CD4-positive, alpha-beta T cell (primary cell): ENCODE measurements around the gene HES4. TPM values are rescaled to one million over a fixed set of nuclear protein-coding genes. Genes with fewer than 3 reads are reported as not detected.

Experiments
- ATAC-seq: fragments of 200-7000 bp; cut with Tn5 transposase; one replicate; pipeline ENCODE4 v1.10.0; 2022; ENCODE audit warnings: mild to moderate bottlenecking; ENCODE audit not compliant: poor library complexity
- CTCF ChIA-PET: fragments of 350-600 bp; sonication (Branson Sonifier 250); formaldehyde crosslinking; loops from one replicate; lab custom pipeline; 2021; ENCODE audit warnings: antibody characterized with exemption, inconsistent platforms; lab: Charles Lee
- POLR2A ChIA-PET: fragments of 350-600 bp; sonication (Branson Sonifier 250); formaldehyde crosslinking; loops from one replicate; lab custom pipeline; 2021; ENCODE audit warnings: antibody characterized with exemption, inconsistent platforms; lab: Charles Lee
- DNase-seq, 14 experiments: peaks; one replicate each; pipeline ENCODE4 v3.0.0-alpha.2; 2013 to 2020; ENCODE audit warnings: mixed read lengths in 2 of 14
- H3K27ac ChIP-seq, 2 donors: one replicate each; pipeline versions ENCODE4 v1.5.1 to v1.7.0; 2013; ENCODE audit warnings: low read length in 2 of 2, low read depth in 1 of 2, mild to moderate bottlenecking in 1 of 2
- H3K27me3 ChIP-seq, 2 experiments: 1 replicate in 1 of 2; 2 replicates in 1 of 2; pipeline versions ENCODE4 v1.6.1 to v1.7.0; 2013; ENCODE audit warnings: low read length in 2 of 2, control low read depth in 1 of 2, mild to moderate bottlenecking in 1 of 2, moderate library complexity in 1 of 2; ENCODE audit not compliant: insufficient read depth in 2 of 2, control insufficient read depth in 1 of 2
- H3K36me3 ChIP-seq: one replicate; pipeline ENCODE4 v1.6.1; 2013; ENCODE audit warnings: low read length, control low read depth; ENCODE audit not compliant: insufficient read depth
- H3K4me1 ChIP-seq: one replicate; pipeline ENCODE4 v1.6.1; 2013; ENCODE audit warnings: low read length, control low read depth; ENCODE audit not compliant: insufficient read depth
- H3K4me3 ChIP-seq: one replicate; pipeline ENCODE4 v1.5.1; 2013; ENCODE audit warnings: mild to moderate bottlenecking, low read length, moderate library complexity
- H3K9me3 ChIP-seq, 2 experiments: 1 replicate in 1 of 2; 2 replicates in 1 of 2; pipeline versions ENCODE4 v1.6.1 to v1.7.0; 2013; ENCODE audit warnings: low read length in 2 of 2, mild to moderate bottlenecking in 2 of 2, control low read depth in 1 of 2, moderate library complexity in 1 of 2; ENCODE audit not compliant: control insufficient read depth in 1 of 2, insufficient read depth in 1 of 2
- H3K27ac Mint-ChIP-seq: one replicate; pipeline ENCODE4 v1.8.0; 2020; ENCODE audit warnings: mixed read lengths
- H3K27me3 Mint-ChIP-seq: one replicate; pipeline ENCODE4 v1.8.0; 2021; ENCODE audit warnings: mixed read lengths
- H3K36me3 Mint-ChIP-seq: one replicate; pipeline ENCODE4 v1.8.0; 2021; ENCODE audit warnings: low read depth, mixed read lengths
- H3K4me1 Mint-ChIP-seq: one replicate; pipeline ENCODE4 v1.8.0; 2021; ENCODE audit warnings: low read depth, mixed read lengths
- H3K4me3 Mint-ChIP-seq: one replicate; pipeline ENCODE4 v1.8.0; 2020; ENCODE audit warnings: mild to moderate bottlenecking, mixed read lengths
- H3K9me3 Mint-ChIP-seq: one replicate; pipeline ENCODE4 v1.8.0; 2020; ENCODE audit warnings: mixed read lengths
- CTCF ChIP-seq: fragments of 200-600 bp; IDR thresholded peaks from one replicate; pipeline ENCODE4 v1.8.0; 2022; ENCODE audit warnings: antibody characterized with exemption, mild to moderate bottlenecking
- intact Hi-C, 2 experiments: fragments of 100-400 bp; cut with DNase I in 1 of 2; cut with micrococcal nuclease in 1 of 2; formaldehyde crosslinking; loops; one replicate each; pipeline versions ENCODE4 v1.15.1 to v1.9.0; 2023 to 2025; cut with DNase I, micrococcal nuclease
- polyA plus RNA-seq, 2 donors: library from polyadenylated mRNA; unstranded; fragments of 120-200 nt; gene quantifications; one replicate each; pipeline ENCODE4 v1.2.1, GENCODE V29; 2013
- total RNA-seq, 174 experiments: library from RNA in 2 of 174; stranded (reverse) in 2 of 174; gene quantifications; one replicate each; pipeline ENCODE4 v1.2.3 and lab custom pipeline; 2021 to 2026

Gene HES4
- total RNA-seq (10 to 100 TPM; 29.0 to 30.9 TPM), total RNA-seq (lab: John Stamatoyannopoulos, UW) (0 to 26.0 (median 1.1) reads per million in 172 experiments)
- polyA plus RNA-seq (2013, experiment 1 of 2): 0.80 TPM
- polyA plus RNA-seq (2013, experiment 2 of 2): 0.65 TPM

- no peaks in the 10 kb centered on the region for H3K36me3 ChIP-seq
- DNase-seq: peak in 12 of 14 experiments; percentile 35 to 84 (median 61)
- peak within 1 kb of the TSS; percentile 47 for H3K4me3 ChIP-seq
- intact Hi-C loops: no loop called here
- no peaks in the 10 kb centered on the region for H3K9me3 Mint-ChIP-seq
- peak within 1 kb of the TSS; percentile 94 for H3K27ac Mint-ChIP-seq
- H3K36me3 Mint-ChIP-seq: peaks cover 4% of the 10 kb centered on the region
- ATAC-seq: peak; percentile 60
- peak within 1 kb of the TSS; percentile 87 for H3K4me3 Mint-ChIP-seq
- no peak for TF ChIP-seq CTCF
- H3K9me3 ChIP-seq: peaks cover 0 to 16% of the 10 kb centered on the region in 2 experiments
- ChIA-PET POLR2A (interaction anchor here (1.8 kb wide), 1 partner anchor 14 kb away, joined by 6 read pairs; the partner anchor contains the start of gene ISG15), CTCF (interaction anchor here (1.1 kb wide), 1 partner anchor 19 kb away, joined by 3 read pairs; no protein-coding TSS in a partner anchor)
- no peak within 1 kb of the TSS for H3K27ac ChIP-seq
- peaks cover 54 to 64% of the 10 kb centered on the region in 2 experiments for H3K27me3 ChIP-seq
- peaks cover 50% of the 10 kb centered on the region for H3K4me1 ChIP-seq
- peaks cover 23% of the 10 kb centered on the region for H3K4me1 Mint-ChIP-seq
- peaks cover 54% of the 10 kb centered on the region for H3K27me3 Mint-ChIP-seq
Measured at GRCh38 chr1:999725-1000356, at the start of gene HES4. Gene HES4 (minus strand): TSS chr1:1000097. CDS start chr1:999973, 124 bp downstream.

GRCh38 chr1:1048765-1049164 is 48.9 kb upstream of the HES4 start:
- H3K4me1 ChIP-seq: no peaks in the 10 kb centered on the region
- no peaks in the 10 kb centered on the region for H3K4me1 Mint-ChIP-seq
- H3K9me3 Mint-ChIP-seq: no peaks in the 10 kb centered on the region
- DNase-seq (no peak), ATAC-seq (no peak)
- H3K27ac Mint-ChIP-seq: no peak overlapping the region
- CTCF ChIA-PET: no interaction called here
- TF ChIP-seq CTCF: no peak
- H3K27me3 Mint-ChIP-seq: peaks cover 7% of the 10 kb centered on the region
- no peaks in the 10 kb centered on the region for H3K36me3 ChIP-seq
- POLR2A ChIA-PET: no interaction called here
- intact Hi-C loops: no loop called here
- H3K9me3 ChIP-seq: peaks cover 0 to 15% of the 10 kb centered on the region in 2 experiments
- no peak overlapping the region for H3K27ac ChIP-seq
- no peaks in the 10 kb centered on the region for H3K36me3 Mint-ChIP-seq
- no peak overlapping the region for H3K4me3 Mint-ChIP-seq
- H3K4me3 ChIP-seq: no peak overlapping the region
- H3K27me3 ChIP-seq: no peaks in the 10 kb centered on the region

GRCh38 chr1:1047963-1048362 is 48.1 kb upstream of the HES4 start:
- Histone ChIP-seq H3K4me1 (no peaks in the 10 kb centered on the region), H3K4me3 (no peak overlapping the region), H3K27ac (no peak overlapping the region), H3K9me3 (peaks cover 0 to 23% of the 10 kb centered on the region in 2 experiments), H3K36me3 (no peaks in the 10 kb centered on the region), H3K27me3 (no peaks in the 10 kb centered on the region)
- CTCF ChIA-PET: no interaction called here
- POLR2A ChIA-PET: no interaction called here
- no peak overlapping the region for H3K27ac Mint-ChIP-seq
- ATAC-seq: no peak
- no peak for DNase-seq
- H3K36me3 Mint-ChIP-seq: no peaks in the 10 kb centered on the region
- no peaks in the 10 kb centered on the region for H3K9me3 Mint-ChIP-seq
- no peak for TF ChIP-seq CTCF
- peaks cover 7% of the 10 kb centered on the region for H3K27me3 Mint-ChIP-seq
- intact Hi-C loops: no loop called here
- no peaks in the 10 kb centered on the region for H3K4me1 Mint-ChIP-seq
- no peak overlapping the region for H3K4me3 Mint-ChIP-seq
